Astrocyte (in vitro differentiated cells and primary cell): ENCODE results near the gene GRIK5. TPM values are rescaled to one million over a fixed set of nuclear protein-coding genes. Genes with fewer than 3 reads are reported as not detected.

Experiments
- DNase-seq: peaks from one replicate; pipeline ENCODE4 v3.0.0-alpha.2; 2010; ENCODE audit warnings: low read depth
- FAIRE-seq: peaks from 2 replicates; lab custom pipeline; 2011; peaks lifted over from hg19 to GRCh38; lab: Jason Lieb, UNC
- H2AFZ ChIP-seq: 2 replicates; pipeline ENCODE4 v1.6.0; 2012; ENCODE audit warnings: low read depth, low read length, inconsistent platforms
- H3K27ac ChIP-seq: 2 replicates; pipeline ENCODE4 v1.5.1; 2011; ENCODE audit warnings: low read depth, low read length, inconsistent platforms
- H3K27me3 ChIP-seq: 2 replicates; pipeline ENCODE4 v1.6.0; 2011; ENCODE audit warnings: low read length, inconsistent platforms; ENCODE audit not compliant: insufficient read depth
- H3K36me3 ChIP-seq: 2 replicates; pipeline ENCODE4 v1.5.1; 2011; ENCODE audit warnings: low read length, inconsistent platforms; ENCODE audit not compliant: insufficient read depth
- H3K4me1 ChIP-seq: 2 replicates; pipeline ENCODE4 v1.5.1; 2011; ENCODE audit warnings: low read length, inconsistent platforms; ENCODE audit not compliant: insufficient read depth
- H3K4me2 ChIP-seq: 2 replicates; pipeline ENCODE4 v1.6.0; 2012; ENCODE audit warnings: low read length, inconsistent platforms
- H3K4me3 ChIP-seq: 2 replicates; pipeline ENCODE4 v1.5.1; 2011; ENCODE audit warnings: low read depth, mild to moderate bottlenecking, low read length, inconsistent platforms; ENCODE audit not compliant: insufficient read depth
- H3K79me2 ChIP-seq: 2 replicates; pipeline ENCODE4 v1.6.0; 2012; ENCODE audit warnings: mild to moderate bottlenecking, low read length, inconsistent platforms; ENCODE audit not compliant: insufficient read depth
- H3K9ac ChIP-seq: 2 replicates; pipeline ENCODE4 v1.6.0; 2012; ENCODE audit warnings: mild to moderate bottlenecking, low read length, inconsistent platforms
- H3K9me3 ChIP-seq: 2 replicates; pipeline ENCODE4 v1.5.1; 2012; ENCODE audit warnings: low read depth, mild to moderate bottlenecking, low read length, inconsistent platforms; ENCODE audit not compliant: insufficient read depth
- H4K20me1 ChIP-seq: 2 replicates; pipeline ENCODE4 v1.6.0; 2012; ENCODE audit warnings: low read length, inconsistent platforms; ENCODE audit not compliant: insufficient read depth
- H3K27ac Mint-ChIP-seq: one replicate; pipeline ENCODE4 v1.8.0; 2021; ENCODE audit warnings: mild to moderate bottlenecking, mixed read lengths; ENCODE audit not compliant: unreplicated experiment
- H3K27me3 Mint-ChIP-seq: one replicate; pipeline ENCODE4 v1.8.0; 2021; ENCODE audit warnings: low read depth, mixed read lengths; ENCODE audit not compliant: unreplicated experiment
- H3K36me3 Mint-ChIP-seq: one replicate; pipeline ENCODE4 v1.8.0; 2021; ENCODE audit warnings: low read depth, mixed read lengths; ENCODE audit not compliant: unreplicated experiment
- H3K4me1 Mint-ChIP-seq: one replicate; pipeline ENCODE4 v1.8.0; 2021; ENCODE audit warnings: low read depth, mixed read lengths; ENCODE audit not compliant: unreplicated experiment
- H3K4me3 Mint-ChIP-seq: one replicate; pipeline ENCODE4 v1.8.0; 2021; ENCODE audit warnings: mild to moderate bottlenecking, moderate library complexity, mixed read lengths; ENCODE audit not compliant: unreplicated experiment
- H3K9me3 Mint-ChIP-seq: one replicate; pipeline ENCODE4 v1.8.0; 2021; ENCODE audit warnings: mild to moderate bottlenecking, mixed read lengths; ENCODE audit not compliant: unreplicated experiment
- EZH2 ChIP-seq: IDR thresholded peaks from 2 replicates; pipeline ENCODE4 v1.6.1; 2012; ENCODE audit warnings: mild to moderate bottlenecking, low read length, inconsistent platforms; ENCODE audit not compliant: insufficient read depth
- total RNA-seq: library from RNA; stranded (reverse); gene quantifications from 2 replicates; pipeline ENCODE4 v1.2.1, GENCODE V29; 2021
- TF ChIP-seq, protein P1 (sequence below): IDR thresholded peaks from 2 replicates; pipeline ENCODE4 v1.5.1; 2011; ENCODE audit warnings: low read depth, mild to moderate bottlenecking, inconsistent platforms, low read length, moderate library complexity; ENCODE audit not compliant: insufficient read depth

Gene GRIK5
- total RNA-seq, 1 donor from 2014 or later, result 9.2 TPM

- FAIRE-seq, result no peak
- TF ChIP-seq, protein P1, sequence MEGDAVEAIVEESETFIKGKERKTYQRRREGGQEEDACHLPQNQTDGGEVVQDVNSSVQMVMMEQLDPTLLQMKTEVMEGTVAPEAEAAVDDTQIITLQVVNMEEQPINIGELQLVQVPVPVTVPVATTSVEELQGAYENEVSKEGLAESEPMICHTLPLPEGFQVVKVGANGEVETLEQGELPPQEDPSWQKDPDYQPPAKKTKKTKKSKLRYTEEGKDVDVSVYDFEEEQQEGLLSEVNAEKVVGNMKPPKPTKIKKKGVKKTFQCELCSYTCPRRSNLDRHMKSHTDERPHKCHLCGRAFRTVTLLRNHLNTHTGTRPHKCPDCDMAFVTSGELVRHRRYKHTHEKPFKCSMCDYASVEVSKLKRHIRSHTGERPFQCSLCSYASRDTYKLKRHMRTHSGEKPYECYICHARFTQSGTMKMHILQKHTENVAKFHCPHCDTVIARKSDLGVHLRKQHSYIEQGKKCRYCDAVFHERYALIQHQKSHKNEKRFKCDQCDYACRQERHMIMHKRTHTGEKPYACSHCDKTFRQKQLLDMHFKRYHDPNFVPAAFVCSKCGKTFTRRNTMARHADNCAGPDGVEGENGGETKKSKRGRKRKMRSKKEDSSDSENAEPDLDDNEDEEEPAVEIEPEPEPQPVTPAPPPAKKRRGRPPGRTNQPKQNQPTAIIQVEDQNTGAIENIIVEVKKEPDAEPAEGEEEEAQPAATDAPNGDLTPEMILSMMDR, result no peak
- TF ChIP-seq EZH2, result no peak
- Histone ChIP-seq H2AFZ (no peak overlapping the region), H3K4me3 (no peak overlapping the region), H3K4me1 (no peaks in the 10 kb centered on the region), H3K27ac (no peak overlapping the region), H3K36me3 (no peaks in the 10 kb centered on the region), H3K9ac (no peak overlapping the region), H3K4me2 (no peak overlapping the region), H3K79me2 (no peaks in the 10 kb centered on the region), H3K9me3 (no peaks in the 10 kb centered on the region), H3K27me3 (no peaks in the 10 kb centered on the region), H4K20me1 (peaks cover 1% of the 10 kb centered on the region)
- no peak for DNase-seq
- Mint-ChIP-seq H3K9me3 (no peaks in the 10 kb centered on the region), H3K4me1 (no peaks in the 10 kb centered on the region), H3K27me3 (peaks cover 20% of the 10 kb centered on the region), H3K36me3 (peaks cover 8% of the 10 kb centered on the region), H3K4me3 (no peak overlapping the region), H3K27ac (no peak overlapping the region)
These were observed 85.0 kb downstream of the GRIK5 start for GRCh38 chr19:41984961-41985360.

- no peak for FAIRE-seq
These were observed 88.3 kb downstream of the GRIK5 start for GRCh38 chr19:41981724-41982123.

DNA sequence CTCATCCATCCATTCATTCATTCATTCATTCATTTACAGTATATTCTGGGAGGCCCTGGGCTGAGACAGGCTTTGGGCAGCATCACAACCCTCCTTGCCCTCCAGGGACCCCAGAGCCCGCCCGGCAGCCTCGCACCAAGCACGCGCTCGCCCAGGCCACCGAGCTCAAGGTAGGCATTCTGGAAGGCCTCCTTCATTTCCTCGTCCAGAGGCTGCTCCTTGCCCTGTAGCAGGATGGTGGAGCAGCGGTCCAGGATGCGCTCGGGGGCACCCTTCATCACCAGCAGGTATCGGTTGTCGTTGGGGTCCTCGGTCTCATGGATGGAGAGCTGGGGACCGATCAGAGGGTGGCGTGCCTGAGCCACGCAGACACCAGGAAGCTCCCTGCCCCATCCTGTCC, 91.5 kb downstream of the GRIK5 start:
- DNase-seq, result no peak
- no peaks in the 10 kb centered on the region for H3K4me1 ChIP-seq
- no peak overlapping the region for H3K4me2 ChIP-seq
- H3K27me3 ChIP-seq, result no peaks in the 10 kb centered on the region
- no peaks in the 10 kb centered on the region for H3K9me3 ChIP-seq
- no peaks in the 10 kb centered on the region for H3K79me2 ChIP-seq
- H3K4me3 Mint-ChIP-seq, result no peak overlapping the region
- H3K36me3 ChIP-seq, result no peaks in the 10 kb centered on the region
- no peak overlapping the region for H3K27ac Mint-ChIP-seq
- H4K20me1 ChIP-seq, result no peaks in the 10 kb centered on the region
- no peaks in the 10 kb centered on the region for H3K9me3 Mint-ChIP-seq
- H2AFZ ChIP-seq, result no peak overlapping the region
- H3K27me3 Mint-ChIP-seq, result peaks cover 21% of the 10 kb centered on the region
- TF ChIP-seq, protein P1, result no peak
- no peak for TF ChIP-seq EZH2
- H3K27ac ChIP-seq, result no peak overlapping the region
- peaks cover 3% of the 10 kb centered on the region for H3K36me3 Mint-ChIP-seq
- H3K9ac ChIP-seq, result no peak overlapping the region
- no peak overlapping the region for H3K4me3 ChIP-seq
- no peak for FAIRE-seq
- H3K4me1 Mint-ChIP-seq, result no peaks in the 10 kb centered on the region

More at GRCh38 chr19:41981724-41982123, 88.3 kb downstream of the GRIK5 start:
- H3K4me3 ChIP-seq, result no peak overlapping the region
- no peak overlapping the region for H2AFZ ChIP-seq
- no peak for DNase-seq
- no peak overlapping the region for H3K9ac ChIP-seq
- H3K27me3 Mint-ChIP-seq, result peaks cover 14% of the 10 kb centered on the region
- no peak overlapping the region for H3K4me2 ChIP-seq
- H3K9me3 ChIP-seq, result no peaks in the 10 kb centered on the region
- TF ChIP-seq, protein P1, result no peak
- no peak for TF ChIP-seq EZH2
- no peaks in the 10 kb centered on the region for H3K4me1 Mint-ChIP-seq
- no peak overlapping the region for H3K4me3 Mint-ChIP-seq
- peaks cover 5% of the 10 kb centered on the region for H3K36me3 Mint-ChIP-seq
- no peaks in the 10 kb centered on the region for H3K79me2 ChIP-seq
- no peaks in the 10 kb centered on the region for H4K20me1 ChIP-seq
- no peaks in the 10 kb centered on the region for H3K27me3 ChIP-seq
- H3K9me3 Mint-ChIP-seq, result no peaks in the 10 kb centered on the region
- H3K36me3 ChIP-seq, result no peaks in the 10 kb centered on the region
- H3K27ac Mint-ChIP-seq, result no peak overlapping the region
- H3K4me1 ChIP-seq, result no peaks in the 10 kb centered on the region
- H3K27ac ChIP-seq, result no peak overlapping the region
